ENCODE data around the gene OPN4.

The OPN4 gene

GRCh38 chr10:86681047-86681446 is 26.7 kb downstream of the OPN4 start:
- DNase-seq (ENCODE audit: low spot score), result no peak

- DNase-seq (ENCODE audit: low spot score), result no peak
Observed at GRCh38 chr10:86681722-86682386, 27.5 kb downstream of the OPN4 start.

- no peak for DNase-seq (ENCODE audit: low spot score)
Observed at GRCh38 chr10:86682675-86683074, 28.3 kb downstream of the OPN4 start.

- DNase-seq (ENCODE audit: low spot score), result no peak
Observed at GRCh38 chr10:86684331-86685097, 30.2 kb downstream of the OPN4 start.

GRCh38 chr10:86685416-86685815 is 31.1 kb downstream of the OPN4 start:
- DNase-seq (ENCODE audit: low spot score), result no peak

- DNase-seq (ENCODE audit: low spot score), result no peak
Observed at GRCh38 chr10:86685893-86686632, 31.7 kb downstream of the OPN4 start.

GRCh38 chr10:86686972-86687371 is 32.6 kb downstream of the OPN4 start:
- DNase-seq (ENCODE audit: low spot score), result no peak

GRCh38 chr10:86687750-86688149 is 33.4 kb downstream of the OPN4 start:
- DNase-seq (ENCODE audit: low spot score), result no peak

- DNase-seq (ENCODE audit: low spot score), result peak; percentile 61
Observed at GRCh38 chr10:86688398-86688921, 34.1 kb downstream of the OPN4 start.

- no peak for DNase-seq (ENCODE audit: low spot score)
Observed at GRCh38 chr10:86689146-86689545, 34.8 kb downstream of the OPN4 start.

GRCh38 chr10:86690231-86690630 is 35.9 kb downstream of the OPN4 start:
- no peak for DNase-seq (ENCODE audit: low spot score)

GRCh38 chr10:86690657-86691084 is 36.3 kb downstream of the OPN4 start:
- DNase-seq (ENCODE audit: low spot score), result no peak

- DNase-seq (ENCODE audit: low spot score), result no peak
Observed at GRCh38 chr10:86691333-86692022, 37.1 kb downstream of the OPN4 start.

- DNase-seq (ENCODE audit: low spot score), result no peak
Observed at GRCh38 chr10:86692023-86692514, 37.7 kb downstream of the OPN4 start.

- DNase-seq (ENCODE audit: low spot score), result no peak
Observed at GRCh38 chr10:86692664-86693063, 38.3 kb downstream of the OPN4 start.

- DNase-seq (ENCODE audit: low spot score), result no peak
Observed at GRCh38 chr10:86693275-86693674, 38.9 kb downstream of the OPN4 start.

GRCh38 chr10:86693721-86694369 is 39.5 kb downstream of the OPN4 start:
- no peak for DNase-seq (ENCODE audit: low spot score)

- no peak for DNase-seq (ENCODE audit: low spot score)
Observed at GRCh38 chr10:86698207-86698940, 44.0 kb downstream of the OPN4 start.

GRCh38 chr10:86699125-86699524 is 44.8 kb downstream of the OPN4 start:
- no peak for DNase-seq (ENCODE audit: low spot score)

- no peak for DNase-seq (ENCODE audit: low spot score)
Observed at GRCh38 chr10:86699541-86699940, 45.2 kb downstream of the OPN4 start.

Data from SW480 (cell line).